HG03457 (cell line): ENCODE data around the gene RNF169.
"Not testable (repeated sequence)": the region's sequence is repeated elsewhere in the genome, so short reads cannot be mapped to it uniquely, and the experiment has no call there.

Experiments used
- ATAC-seq: cut with Tn5 transposase; IDR thresholded peaks from one replicate; pipeline ENCODE4 v1.9.1; 2021; ENCODE audit warnings: moderate number of reproducible peaks; ENCODE audit not compliant: unreplicated experiment

RNF169 gene

DNA sequence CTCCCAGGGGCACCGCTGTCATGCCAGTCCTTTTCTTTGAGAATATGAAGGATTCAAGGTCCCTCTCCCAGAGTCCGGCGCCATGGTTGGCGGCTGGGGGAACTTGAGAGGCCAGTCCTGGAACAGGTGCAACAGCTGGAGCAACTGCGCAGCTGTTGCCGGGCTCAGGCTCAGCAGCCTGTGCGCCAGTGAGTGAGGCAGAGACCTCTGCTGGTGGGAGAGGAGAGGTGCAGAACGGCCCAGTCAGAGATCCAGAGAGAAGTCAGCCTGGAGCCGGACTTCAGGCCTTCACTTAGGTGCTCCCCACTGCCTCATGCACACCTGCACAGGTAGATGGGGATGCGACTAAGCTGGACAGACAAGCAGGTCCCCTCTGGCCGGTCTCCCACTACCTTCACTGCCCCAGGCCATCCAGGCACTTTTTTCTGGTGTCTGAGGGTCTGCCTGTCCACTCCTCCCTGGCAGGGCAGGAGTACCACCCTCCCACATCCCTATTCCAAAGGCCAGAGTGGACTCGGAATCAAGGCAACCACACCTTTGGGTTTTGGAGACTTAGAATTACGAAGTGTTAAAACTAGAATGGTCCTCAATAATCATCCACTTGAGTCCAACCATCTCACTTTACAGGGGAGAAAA is 22.0 kb upstream of the RNF169 start:
- no peak for ATAC-seq

- ATAC-seq = no peak
Observed at GRCh38 chr11:74729397-74729796, 19.3 kb upstream of the RNF169 start.

DNA sequence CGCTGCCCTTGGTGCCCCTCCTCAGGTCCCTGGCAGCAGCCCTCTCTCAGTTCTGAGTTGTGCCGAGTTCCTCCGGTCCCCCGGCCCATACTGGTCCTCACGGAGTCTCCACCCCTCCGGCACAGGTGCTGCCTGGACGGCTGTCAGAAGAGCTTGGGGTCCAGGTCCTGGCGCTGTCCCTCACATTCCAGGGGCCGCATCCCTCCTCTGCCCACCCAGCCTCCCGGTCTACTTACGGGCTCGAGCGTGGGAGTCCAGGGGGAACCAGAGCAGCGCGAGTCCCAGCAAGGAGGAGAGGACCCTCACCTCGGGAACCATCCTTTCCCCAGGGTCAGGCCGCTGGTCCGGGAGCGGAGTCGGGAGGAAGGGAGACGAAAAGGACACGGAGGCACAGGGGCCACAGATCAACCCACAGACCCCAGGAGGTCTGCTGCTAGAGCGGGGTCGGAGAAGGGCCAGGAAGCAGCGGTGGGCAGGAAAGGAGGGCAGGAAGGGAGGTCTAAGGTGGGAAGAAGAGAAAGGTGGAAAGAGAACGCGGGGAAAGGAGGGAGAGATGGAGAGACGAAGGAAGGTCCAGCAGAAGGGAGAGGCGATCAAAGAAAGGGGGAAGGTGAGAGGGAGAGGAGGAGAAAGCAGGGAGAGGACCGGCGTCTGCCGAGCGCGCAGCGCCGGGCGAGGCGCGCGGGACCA is 17.9 kb upstream of the RNF169 start:
- ATAC-seq = no peak

- ATAC-seq = no peak
Observed at GRCh38 chr11:74731301-74732094, 17.2 kb upstream of the RNF169 start, which contains the start of gene CHRDL2. CHRDL2 (minus strand) TSS chr11:74731426; CDS start chr11:74730888, 538 bp downstream.

DNA sequence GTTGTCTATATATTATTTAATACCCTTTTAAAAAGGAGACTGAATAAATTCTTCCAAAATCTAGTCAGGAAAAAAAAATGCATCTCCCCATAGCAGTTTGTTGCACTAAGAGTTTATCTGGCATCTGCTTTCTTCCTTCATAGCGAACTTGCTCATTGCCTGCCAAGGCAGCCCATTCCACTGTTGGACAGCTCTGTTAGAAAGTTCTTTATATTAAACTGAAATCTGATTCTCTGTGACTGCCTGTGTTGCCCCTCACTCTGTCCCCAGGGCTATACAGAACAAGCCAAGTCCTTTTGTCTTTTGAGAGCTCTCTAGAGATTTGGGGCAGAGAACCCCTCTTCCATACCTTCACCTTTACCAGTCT is 14.1 kb upstream of the RNF169 start:
- ATAC-seq = no peak

GRCh38 chr11:74735365-74735928 is 13.2 kb upstream of the RNF169 start:
- ATAC-seq = no peak

DNA sequence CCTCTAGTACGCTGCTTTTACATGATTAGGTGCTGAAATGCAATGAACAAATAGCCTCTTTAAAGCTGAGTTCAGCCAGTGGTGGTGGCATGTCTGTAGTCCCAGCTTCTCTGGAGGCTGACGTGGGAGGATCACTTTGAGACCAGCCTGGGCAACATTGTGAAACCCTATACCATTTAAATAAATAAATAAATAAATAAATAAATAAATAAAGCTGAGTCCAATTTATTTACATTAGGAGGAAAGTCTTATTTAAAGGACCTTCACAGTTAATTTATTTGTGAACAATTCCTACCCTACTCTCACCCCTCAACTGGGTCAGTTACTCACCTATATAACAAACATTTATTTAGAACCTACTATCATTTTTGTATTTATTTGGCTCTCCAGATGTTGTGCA is 12.6 kb upstream of the RNF169 start:
- no peak for ATAC-seq

GRCh38 chr11:74739546-74740270 is 8.9 kb upstream of the RNF169 start:
- ATAC-seq = no peak

DNA sequence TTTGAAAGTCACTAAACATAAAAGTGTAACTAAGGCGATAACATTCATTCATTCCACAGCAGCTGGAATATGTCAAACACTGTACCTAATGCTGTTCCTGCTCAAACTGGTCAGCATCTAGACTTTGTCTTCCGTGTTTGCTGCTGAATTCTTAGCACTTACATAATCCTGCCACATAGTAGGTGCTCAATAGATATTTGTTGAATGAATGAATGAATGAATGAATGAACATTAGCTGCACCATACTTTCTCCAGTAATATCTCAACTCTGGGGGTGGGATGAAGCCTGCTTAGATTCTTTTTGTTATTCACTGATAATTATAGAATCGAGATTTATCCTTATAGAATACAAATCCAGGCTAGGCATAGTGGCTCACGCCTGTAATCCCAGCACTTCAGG is 6.6 kb upstream of the RNF169 start:
- no peak for ATAC-seq

- ATAC-seq = no peak
Observed at GRCh38 chr11:74743640-74744039, 5.0 kb upstream of the RNF169 start.

- no peak for ATAC-seq
Observed at GRCh38 chr11:74744277-74744676, 4.4 kb upstream of the RNF169 start.

GRCh38 chr11:74746868-74747267 is 1.8 kb upstream of the RNF169 start:
- ATAC-seq = no peak

DNA sequence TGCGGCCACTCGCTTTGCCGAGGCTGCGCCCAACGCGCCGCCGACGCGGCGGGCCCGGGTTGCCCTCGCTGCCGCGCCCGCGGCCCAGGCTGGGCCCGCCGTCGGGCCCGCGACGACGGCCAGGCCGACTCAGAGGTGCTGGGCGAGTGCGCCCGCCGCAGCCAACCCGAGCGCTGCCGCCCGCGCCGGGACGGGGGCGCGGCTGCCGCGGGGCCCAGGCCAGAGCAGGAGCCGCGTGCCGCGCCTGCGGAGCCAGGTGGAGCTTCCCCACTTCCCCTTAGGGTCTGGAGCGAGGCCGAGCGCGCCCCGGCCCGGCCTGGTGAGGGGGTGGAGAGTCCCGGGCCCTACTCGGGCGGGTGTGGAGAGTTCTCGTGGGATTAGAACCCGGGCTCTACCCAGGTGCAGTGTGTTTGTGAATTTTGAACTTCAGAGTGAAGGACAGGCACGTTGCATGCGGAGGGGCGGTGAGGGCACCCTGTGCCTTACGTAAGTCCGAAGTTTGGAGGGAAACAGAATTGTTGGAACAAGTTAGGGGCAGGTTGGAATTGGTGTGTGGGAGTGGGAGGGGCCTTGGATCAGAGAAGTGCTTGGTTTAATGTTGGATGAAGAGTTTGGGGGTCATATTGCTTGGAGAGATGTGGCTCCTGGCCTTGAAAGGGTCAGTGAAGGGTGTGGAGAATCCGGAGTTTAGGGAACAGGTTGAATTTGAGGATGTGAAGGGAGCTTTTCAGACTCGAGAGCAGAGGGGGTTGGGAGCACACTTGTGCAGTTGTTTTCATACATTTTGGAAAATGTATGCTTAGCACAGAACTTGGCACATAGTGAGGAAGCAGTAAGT is 697 bp downstream of the RNF169 start:
- ATAC-seq = peak; percentile 36

- ATAC-seq = no peak
Observed at GRCh38 chr11:74749965-74750296, 1.3 kb downstream of the RNF169 start.

GRCh38 chr11:74750598-74750997 is 1.9 kb downstream of the RNF169 start:
- not testable (repeated sequence) for ATAC-seq

- ATAC-seq = no peak
Observed at GRCh38 chr11:74751303-74751702, 2.7 kb downstream of the RNF169 start.

GRCh38 chr11:74754507-74755252 is 6.0 kb downstream of the RNF169 start:
- no peak for ATAC-seq

DNA sequence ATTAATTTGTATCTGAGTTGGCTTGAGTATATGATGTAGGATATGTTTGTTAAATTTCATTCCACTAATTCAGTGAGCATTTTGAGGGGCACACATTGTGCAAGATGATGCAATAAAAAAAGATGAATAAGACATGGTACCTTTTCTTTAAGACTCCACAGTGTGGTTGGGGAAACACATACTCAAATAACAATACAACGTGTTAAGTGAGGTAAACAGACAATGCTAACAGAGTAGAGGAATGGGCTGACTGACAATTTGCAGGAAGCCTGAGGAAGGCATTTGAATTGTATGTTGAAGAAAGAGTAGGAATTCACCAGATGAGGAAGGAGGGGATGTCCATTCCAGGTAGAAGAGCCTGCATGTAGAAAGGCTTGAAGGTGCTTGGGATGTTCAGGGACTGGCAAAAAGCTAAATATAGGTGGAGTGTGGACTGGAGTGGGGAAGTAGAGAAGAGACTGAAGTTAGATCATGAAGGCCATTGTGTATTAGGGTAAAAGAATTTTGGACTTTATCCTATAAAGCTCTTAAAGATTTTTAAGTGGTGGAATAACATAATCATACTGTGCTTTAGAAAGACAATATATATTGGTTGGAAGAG is 6.8 kb downstream of the RNF169 start:
- no peak for ATAC-seq

DNA sequence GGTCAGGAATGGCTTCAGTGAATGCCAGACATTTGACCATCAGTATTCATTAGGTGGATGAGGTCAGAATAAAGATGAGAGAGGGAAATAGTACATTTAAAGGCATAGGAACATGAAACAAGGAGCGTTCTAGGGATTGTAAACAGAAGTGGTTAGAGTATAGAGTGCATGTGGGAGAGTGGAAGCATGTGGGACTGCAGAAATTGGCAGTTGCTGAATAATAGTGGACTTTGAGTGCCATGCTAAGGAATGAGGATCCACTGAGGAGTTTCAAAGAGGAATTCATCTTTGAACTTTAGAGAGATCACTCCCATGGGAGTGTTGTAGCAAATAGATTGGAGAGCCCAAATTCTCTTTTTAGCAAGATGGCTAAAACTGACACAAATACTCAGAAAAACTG is 7.9 kb downstream of the RNF169 start:
- no peak for ATAC-seq
